ENCODE data around the gene GBF1. TPM values are rescaled to one million over a fixed set of nuclear protein-coding genes. Genes with fewer than 3 reads are reported as not detected.

GBF1 gene
- total RNA-seq, 4 donors from 2014 or later, result 31.4 to 64.2 (median 58.7) TPM

GRCh38 chr10:102431452-102432124 is 186.3 kb downstream of the GBF1 start:
- Histone ChIP-seq H3K4me3 (peak overlapping the region; percentile 72 to 100 (median 95)), H3K27ac (peak overlapping the region; percentile 78 to 91 (median 88)), H3K9me3 (no peaks in the 10 kb centered on the region), H3K4me1 (peaks cover 6 to 12% of the 10 kb centered on the region in 2 donors), H3K27me3 (peaks cover 6 to 11% (median 9%) of the 10 kb centered on the region in 3 donors), H3K36me3 (no peaks in the 10 kb centered on the region)
- intact Hi-C loops (cut with DNase I; ENCODE audit: low total_unique reads), result loop anchor here (1.0 to 2.0 kb wide), 4 partner anchors 10 to 71 kb away; partner anchors contain the start of genes ACTR1A and SUFU
- TF ChIP-seq CTCF (IDR thresholded peaks at IDR 0.05 in 4 of 5, conservative IDR thresholded peaks at IDR 0.05 in 1 of 5) (no peak), POLR2A (IDR thresholded peaks at IDR 0.05) (no peak)
- in situ Hi-C loops (cut with MboI; ENCODE audit: low sequenced_read_pairs in 4 of 4), result no loop called here
- ATAC-seq, result peak; percentile 4 to 17
- no peak for DNase-seq

Other genes with a start within 250 kb of the GBF1 start
- gene ARMH3, start 189.4 kb upstream of the GBF1 start, total RNA-seq, result 10 to 100 TPM in 3 of 4 donors, 1 to 10 TPM in 1; 9.7 to 14.9 (median 13.4) TPM
- gene HPS6, start 180.2 kb upstream of the GBF1 start, total RNA-seq, result 10 to 100 TPM; 12.7 to 21.8 (median 19.4) TPM
- gene LDB1, start 125.2 kb upstream of the GBF1 start, total RNA-seq, result 10 to 100 TPM; 15.9 to 32.7 (median 28.6) TPM
- 10 to 100 TPM; 13.3 to 26.5 (median 17.1) TPM for gene PPRC1, start 112.5 kb upstream of the GBF1 start, total RNA-seq
- 10 to 100 TPM; 37.2 to 76.7 (median 71.1) TPM for gene NOLC1, start 93.1 kb upstream of the GBF1 start, total RNA-seq
- under 1 TPM in 1 of 4 donors, not detected in 3; 0.51 TPM for gene ELOVL3, start 19.2 kb upstream of the GBF1 start, total RNA-seq
- gene PITX3, start 4.0 kb upstream of the GBF1 start, total RNA-seq, result 1 to 10 TPM; 4.2 to 8.9 (median 6.5) TPM
- 10 to 100 TPM in 3 of 4 donors, 1 to 10 TPM in 1; 8.6 to 17.3 (median 12.8) TPM for gene NFKB2, start 150.2 kb downstream of the GBF1 start, total RNA-seq
- 1 to 10 TPM in 1 of 4 donors, under 1 TPM in 1, not detected in 2; 0.35 to 2.6 TPM for gene PSD, start 173.3 kb downstream of the GBF1 start, total RNA-seq
- gene FBXL15, start 175.3 kb downstream of the GBF1 start, total RNA-seq, result 10 to 100 TPM; 14.2 to 34.8 (median 21.0) TPM
- 10 to 100 TPM; 51.6 to 83.1 (median 70.2) TPM for gene CUEDC2, start 187.0 kb downstream of the GBF1 start, total RNA-seq
- gene C10orf95, start 206.0 kb downstream of the GBF1 start, total RNA-seq, result not detected

Data from gastrocnemius medialis (tissue), 4 donors.